CD14-positive monocyte (primary cell): ENCODE results near the gene WWOX. TPM values are rescaled to one million over a fixed set of nuclear protein-coding genes. Genes with fewer than 3 reads are reported as not detected.

ENCODE experiments used
- DNase-seq, 3 donors: peaks; one replicate each; pipeline ENCODE4 v3.0.0-alpha.2; 2011 to 2022
- H2AFZ ChIP-seq: 2 replicates; pipeline ENCODE4 v1.6.0; 2012; ENCODE audit warnings: mild to moderate bottlenecking, low read depth, low read length, inconsistent platforms; ENCODE audit not compliant: insufficient read depth, poor library complexity, severe bottlenecking
- H3K27ac ChIP-seq, 2 donors: 1 replicate in 1 of 2; 2 replicates in 1 of 2; pipeline ENCODE4 v1.5.1; 2012 to 2013; ENCODE audit warnings: low read length in 2 of 2, control low read depth in 1 of 2, inconsistent platforms in 1 of 2, low read depth in 1 of 2, mild to moderate bottlenecking in 1 of 2
- H3K27me3 ChIP-seq, 2 donors: one replicate each; pipeline versions ENCODE4 v1.6.0 to v1.6.1; 2011 to 2013; ENCODE audit warnings: low read length in 2 of 2; ENCODE audit not compliant: control insufficient read depth in 2 of 2, insufficient read depth in 2 of 2
- H3K36me3 ChIP-seq, 2 donors: replicated peaks in 1 of 2; 1 replicate in 1 of 2; 2 replicates in 1 of 2; pipeline versions ENCODE4 v1.5.1 to v1.6.1; 2012 to 2013; ENCODE audit warnings: low read length in 2 of 2, control low read depth in 1 of 2, inconsistent platforms in 1 of 2, mild to moderate bottlenecking in 1 of 2; ENCODE audit not compliant: insufficient read depth in 2 of 2, control insufficient read depth in 1 of 2
- H3K4me1 ChIP-seq, 2 donors: 1 replicate in 1 of 2; 2 replicates in 1 of 2; pipeline versions ENCODE4 v1.5.1 to v1.6.1; 2012 to 2013; ENCODE audit warnings: low read length in 2 of 2, control low read depth in 1 of 2, inconsistent platforms in 1 of 2, mild to moderate bottlenecking in 1 of 2, moderate library complexity in 1 of 2; ENCODE audit not compliant: insufficient read depth in 2 of 2, control insufficient read depth in 1 of 2
- H3K4me2 ChIP-seq: replicated peaks from 2 replicates; pipeline ENCODE3; 2012; ENCODE audit warnings: low read length, moderate library complexity, mild to moderate bottlenecking; ENCODE audit not compliant: poor library complexity, severe bottlenecking; ENCODE audit errors: extremely low read depth
- H3K4me3 ChIP-seq, 3 experiments: fragments of 200-600 bp in 1 of 3; sonication (generic) in 1 of 3; replicated peaks in 1 of 3; 1 replicate in 2 of 3; 2 replicates in 1 of 3; pipeline ENCODE4 v1.5.1; 2011 to 2013; ENCODE audit warnings: low read length in 3 of 3, mild to moderate bottlenecking in 3 of 3, control low read depth in 2 of 3, low read depth in 2 of 3, inconsistent platforms in 1 of 3, moderate library complexity in 1 of 3
- H3K79me2 ChIP-seq: 2 replicates; pipeline ENCODE4 v1.6.0; 2012; ENCODE audit warnings: mild to moderate bottlenecking, control low read depth, inconsistent platforms, low read length, moderate library complexity; ENCODE audit not compliant: insufficient read depth
- H3K9ac ChIP-seq: 2 replicates; pipeline ENCODE4 v1.6.0; 2017; ENCODE audit warnings: low read length, mild to moderate bottlenecking; ENCODE audit not compliant: insufficient read depth, poor library complexity, severe bottlenecking
- H3K9me3 ChIP-seq, 2 donors: replicated peaks in 1 of 2; 1 replicate in 1 of 2; 2 replicates in 1 of 2; pipeline versions ENCODE4 v1.5.1 to v1.6.1; 2012 to 2013; ENCODE audit warnings: low read length in 2 of 2, control low read depth in 1 of 2; ENCODE audit not compliant: control insufficient read depth in 1 of 2, insufficient read depth in 1 of 2
- H4K20me1 ChIP-seq: 2 replicates; pipeline ENCODE4 v1.6.0; 2012; ENCODE audit warnings: mild to moderate bottlenecking, low read length, control low read depth, moderate library complexity; ENCODE audit not compliant: insufficient read depth
- H3K27ac Mint-ChIP-seq, 7 donors: one replicate each; pipeline ENCODE4 v1.8.0; 2020; ENCODE audit warnings: mild to moderate bottlenecking in 7 of 7, mixed read lengths in 7 of 7, moderate library complexity in 6 of 7, inconsistent platforms in 2 of 7
- H3K27me3 Mint-ChIP-seq, 3 donors: one replicate each; pipeline ENCODE4 v1.8.0; 2021 to 2022; ENCODE audit warnings: low read depth in 3 of 3, mild to moderate bottlenecking in 3 of 3, mixed read lengths in 3 of 3, moderate library complexity in 3 of 3, inconsistent platforms in 1 of 3
- H3K36me3 Mint-ChIP-seq, 2 donors: one replicate each; pipeline ENCODE4 v1.8.0; 2020; ENCODE audit warnings: mixed read lengths in 2 of 2, inconsistent platforms in 1 of 2, mild to moderate bottlenecking in 1 of 2
- H3K4me1 Mint-ChIP-seq: one replicate; pipeline ENCODE4 v1.8.0; 2020; ENCODE audit warnings: mild to moderate bottlenecking, mixed read lengths
- H3K4me3 Mint-ChIP-seq, 2 donors: one replicate each; pipeline ENCODE4 v1.8.0; 2020; ENCODE audit warnings: mild to moderate bottlenecking in 2 of 2, mixed read lengths in 2 of 2, moderate library complexity in 1 of 2
- H3K9me3 Mint-ChIP-seq, 7 donors: one replicate each; pipeline ENCODE4 v1.8.0; 2020 to 2022; ENCODE audit warnings: mixed read lengths in 7 of 7, mild to moderate bottlenecking in 6 of 7, moderate library complexity in 6 of 7, inconsistent platforms in 2 of 7
- WGBS: methylation state at CpG from one replicate; pipeline ENCODE4 v1.1.5; 2013; ENCODE audit warnings: missing lambda C conversion rate; ENCODE audit not compliant: insufficient coverage; 5-methylcytosine and 5-hydroxymethylcytosine counted together
- intact Hi-C, 2 donors: fragments of 100-400 bp; cut with micrococcal nuclease; formaldehyde crosslinking; loops; one replicate each; pipeline versions ENCODE4 v1.15.0 to v1.15.1; 2023
- polyA plus RNA-seq, 3 donors: library from polyadenylated mRNA; depleted of rRNA in 1 of 3; unstranded in 2 of 3; stranded (reverse) in 1 of 3; fragments of 300-500 nt in 2 of 3; fragments of >200 nt in 1 of 3; fragmentation: Illumina TruSeq in 2 of 3; gene quantifications; 1 replicate in 2 of 3; 2 replicates in 1 of 3; pipeline ENCODE4 v1.2.3, GENCODE V29; 2012 to 2021
- TF ChIP-seq, protein P1 (sequence below): fragments of 200-600 bp; IDR thresholded peaks from one replicate; pipeline ENCODE4 v1.8.0; 2022; ENCODE audit warnings: antibody characterized with exemption, mild to moderate bottlenecking

WWOX gene
- polyA plus RNA-seq, 3 donors = 4.0 to 7.0 (median 6.3) TPM

- Histone ChIP-seq H3K4me3 (no peak overlapping the region), H3K9me3 (no peaks in the 10 kb centered on the region), H3K79me2 (no peaks in the 10 kb centered on the region), H4K20me1 (no peaks in the 10 kb centered on the region), H3K4me2 (no peak overlapping the region), H3K36me3 (no peaks in the 10 kb centered on the region), H3K9ac (no peak overlapping the region), H2AFZ (no peak overlapping the region), H3K27ac (no peak overlapping the region), H3K4me1 (peaks cover 48 to 53% of the 10 kb centered on the region in 2 donors), H3K27me3 (no peaks in the 10 kb centered on the region)
- H3K9me3 Mint-ChIP-seq = peaks cover 0 to 5% (median 2%) of the 10 kb centered on the region in 7 donors
- DNase-seq = no peak
- peaks cover 0 to 3% (median 3%) of the 10 kb centered on the region in 3 donors for H3K27me3 Mint-ChIP-seq
- H3K36me3 Mint-ChIP-seq = peaks cover 0 to 6% of the 10 kb centered on the region in 2 donors
- TF ChIP-seq, protein P1, sequence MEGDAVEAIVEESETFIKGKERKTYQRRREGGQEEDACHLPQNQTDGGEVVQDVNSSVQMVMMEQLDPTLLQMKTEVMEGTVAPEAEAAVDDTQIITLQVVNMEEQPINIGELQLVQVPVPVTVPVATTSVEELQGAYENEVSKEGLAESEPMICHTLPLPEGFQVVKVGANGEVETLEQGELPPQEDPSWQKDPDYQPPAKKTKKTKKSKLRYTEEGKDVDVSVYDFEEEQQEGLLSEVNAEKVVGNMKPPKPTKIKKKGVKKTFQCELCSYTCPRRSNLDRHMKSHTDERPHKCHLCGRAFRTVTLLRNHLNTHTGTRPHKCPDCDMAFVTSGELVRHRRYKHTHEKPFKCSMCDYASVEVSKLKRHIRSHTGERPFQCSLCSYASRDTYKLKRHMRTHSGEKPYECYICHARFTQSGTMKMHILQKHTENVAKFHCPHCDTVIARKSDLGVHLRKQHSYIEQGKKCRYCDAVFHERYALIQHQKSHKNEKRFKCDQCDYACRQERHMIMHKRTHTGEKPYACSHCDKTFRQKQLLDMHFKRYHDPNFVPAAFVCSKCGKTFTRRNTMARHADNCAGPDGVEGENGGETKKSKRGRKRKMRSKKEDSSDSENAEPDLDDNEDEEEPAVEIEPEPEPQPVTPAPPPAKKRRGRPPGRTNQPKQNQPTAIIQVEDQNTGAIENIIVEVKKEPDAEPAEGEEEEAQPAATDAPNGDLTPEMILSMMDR = no peak
- intact Hi-C loops = no loop called here
- WGBS = 93% methylated on average over 8 of the region's 8 CpGs
- H3K27ac Mint-ChIP-seq = no peak overlapping the region
- peaks cover 52% of the 10 kb centered on the region for H3K4me1 Mint-ChIP-seq
- H3K4me3 Mint-ChIP-seq = no peak overlapping the region
Observed at GRCh38 chr16:79100447-79100846, 1001.0 kb downstream of the WWOX start.

DNA sequence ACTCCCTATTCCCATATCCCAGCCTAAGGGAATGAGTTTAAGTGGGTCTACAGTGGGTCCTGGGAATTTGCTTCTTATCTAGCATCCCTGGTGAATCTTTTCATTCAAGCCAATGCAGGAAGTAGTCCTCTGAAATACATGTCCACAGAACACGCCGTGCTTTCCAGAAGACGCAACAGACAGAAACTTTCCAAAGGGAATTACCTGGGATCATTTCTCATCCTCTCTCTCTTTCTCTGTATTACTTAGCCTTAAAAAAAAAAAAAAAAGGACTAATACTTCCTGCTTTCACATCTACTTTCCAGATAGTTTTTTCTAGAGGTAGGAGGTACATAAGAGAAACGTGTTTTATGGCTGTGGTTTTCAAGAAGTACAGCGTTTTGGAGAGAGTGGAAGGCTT is 1002.0 kb downstream of the WWOX start:
- H3K4me1 Mint-ChIP-seq = peaks cover 42% of the 10 kb centered on the region
- 50% methylated on average over 4 of the region's 5 CpGs for WGBS
- no peaks in the 10 kb centered on the region for H3K36me3 Mint-ChIP-seq
- DNase-seq = no peak
- H3K9me3 ChIP-seq = no peaks in the 10 kb centered on the region
- H3K4me2 ChIP-seq = no peak overlapping the region
- TF ChIP-seq, protein P1 = no peak
- H3K4me3 Mint-ChIP-seq = no peak overlapping the region
- no peak overlapping the region for H3K9ac ChIP-seq
- H3K27ac Mint-ChIP-seq = no peak overlapping the region
- peaks cover 0 to 3% (median 3%) of the 10 kb centered on the region in 3 donors for H3K27me3 Mint-ChIP-seq
- no peak overlapping the region for H2AFZ ChIP-seq
- no peaks in the 10 kb centered on the region for H3K36me3 ChIP-seq
- H3K4me1 ChIP-seq = peaks cover 38 to 43% of the 10 kb centered on the region in 2 donors
- H3K79me2 ChIP-seq = no peaks in the 10 kb centered on the region
- H3K9me3 Mint-ChIP-seq = peaks cover 0 to 5% (median 2%) of the 10 kb centered on the region in 7 donors
- H3K27me3 ChIP-seq = no peaks in the 10 kb centered on the region
- intact Hi-C loops = no loop called here
- H4K20me1 ChIP-seq = no peaks in the 10 kb centered on the region
- no peak overlapping the region for H3K27ac ChIP-seq
- H3K4me3 ChIP-seq = no peak overlapping the region
